ENCODE results near the gene RBM33. TPM values are rescaled to one million over a fixed set of nuclear protein-coding genes. Genes with fewer than 3 reads are reported as not detected.

Gene RBM33
- total RNA-seq, 1 experiment from 2014 or later, result 81.8 TPM

- CTCF ChIA-PET, result interaction anchor here (0.5 to 3.2 kb wide), 13 partner anchors 10 to 1879 kb away, joined by 3 to 14 read pairs (median 3); no protein-coding TSS in a partner anchor
- H3K9me3 Mint-ChIP-seq, result no peaks in the 10 kb centered on the region
- no peak overlapping the region for H3K27ac Mint-ChIP-seq
- no peak overlapping the region for H3K4me3 Mint-ChIP-seq
- POLR2A ChIA-PET, result no interaction called here
- peaks cover 38% of the 10 kb centered on the region for H3K4me1 Mint-ChIP-seq
- TF ChIP-seq IRF2 (CRISPR knock-in tag; IDR thresholded peaks at IDR 0.05; ENCODE audit: borderline replicate concordance, low read depth) (no peak), ZNF219 (CRISPR knock-in tag; IDR thresholded peaks at IDR 0.05; ENCODE audit: borderline replicate concordance) (no peak), MYBL2 (CRISPR knock-in tag; IDR thresholded peaks at IDR 0.05) (no peak), GABPB1 (CRISPR knock-in tag; IDR thresholded peaks at IDR 0.05) (no peak), ZNF532 (CRISPR knock-in tag; IDR thresholded peaks at IDR 0.05; ENCODE audit: borderline replicate concordance) (no peak), ESRRA (CRISPR knock-in tag; IDR thresholded peaks at IDR 0.05; ENCODE audit: borderline replicate concordance) (no peak), TEAD4 (CRISPR knock-in tag; IDR thresholded peaks at IDR 0.05) (no peak)
- TF ChIP-seq, protein P1, sequence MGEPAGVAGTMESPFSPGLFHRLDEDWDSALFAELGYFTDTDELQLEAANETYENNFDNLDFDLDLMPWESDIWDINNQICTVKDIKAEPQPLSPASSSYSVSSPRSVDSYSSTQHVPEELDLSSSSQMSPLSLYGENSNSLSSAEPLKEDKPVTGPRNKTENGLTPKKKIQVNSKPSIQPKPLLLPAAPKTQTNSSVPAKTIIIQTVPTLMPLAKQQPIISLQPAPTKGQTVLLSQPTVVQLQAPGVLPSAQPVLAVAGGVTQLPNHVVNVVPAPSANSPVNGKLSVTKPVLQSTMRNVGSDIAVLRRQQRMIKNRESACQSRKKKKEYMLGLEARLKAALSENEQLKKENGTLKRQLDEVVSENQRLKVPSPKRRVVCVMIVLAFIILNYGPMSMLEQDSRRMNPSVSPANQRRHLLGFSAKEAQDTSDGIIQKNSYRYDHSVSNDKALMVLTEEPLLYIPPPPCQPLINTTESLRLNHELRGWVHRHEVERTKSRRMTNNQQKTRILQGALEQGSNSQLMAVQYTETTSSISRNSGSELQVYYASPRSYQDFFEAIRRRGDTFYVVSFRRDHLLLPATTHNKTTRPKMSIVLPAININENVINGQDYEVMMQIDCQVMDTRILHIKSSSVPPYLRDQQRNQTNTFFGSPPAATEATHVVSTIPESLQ (CRISPR knock-in tag; IDR thresholded peaks at IDR 0.05), result no peak
- H3K27me3 Mint-ChIP-seq (ENCODE audit: low read depth), result peaks cover 63% of the 10 kb centered on the region
- H3K36me3 Mint-ChIP-seq, result no peaks in the 10 kb centered on the region
- ATAC-seq (no peak), DNase-seq (ENCODE audit: low spot score) (no peak)
Observed at GRCh38 chr7:155814316-155815276, 170.1 kb downstream of the RBM33 start.

DNA sequence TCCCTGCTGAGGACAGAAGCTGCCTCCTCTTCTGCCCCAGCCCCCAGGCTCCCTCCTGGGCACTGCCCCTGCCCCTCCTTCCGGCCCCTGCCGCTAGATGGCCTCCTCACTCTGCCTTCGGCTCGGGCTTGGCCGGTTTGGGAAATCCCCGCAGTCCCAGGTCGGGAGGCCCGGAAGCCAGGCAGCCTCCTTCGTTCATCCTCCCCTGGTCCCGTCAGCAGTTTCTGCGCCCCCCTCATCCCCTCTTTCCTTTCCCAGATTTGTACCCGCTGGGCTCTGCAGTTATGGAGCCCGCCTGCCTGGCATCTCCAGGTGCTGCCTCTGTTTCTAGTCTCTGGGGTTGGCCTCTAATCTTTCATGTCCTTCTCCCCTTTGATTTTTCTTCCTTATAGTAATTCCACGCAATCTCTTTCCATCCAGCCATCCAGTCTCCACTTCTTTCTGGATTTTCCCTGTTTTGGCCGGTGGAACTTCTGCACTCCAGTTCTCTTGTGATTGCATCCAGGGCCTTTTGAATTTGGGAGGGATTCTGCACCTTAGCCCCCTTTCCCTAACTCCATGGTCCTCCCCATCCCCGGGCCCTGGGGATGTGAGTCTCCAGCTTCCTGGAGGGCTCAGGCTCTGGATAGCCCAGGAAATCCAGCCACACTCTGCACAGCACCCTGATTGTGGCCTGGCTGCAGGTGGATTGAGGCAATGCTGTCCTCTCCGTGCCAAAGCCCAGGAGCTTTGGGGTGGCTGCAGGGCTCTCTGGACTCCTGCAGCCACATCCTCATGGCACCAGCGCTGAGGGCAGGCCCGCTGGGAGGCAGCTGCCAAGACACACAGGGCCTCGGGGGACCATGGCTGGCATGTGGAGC, 171.1 kb downstream of the RBM33 start:
- Mint-ChIP-seq H3K9me3 (no peaks in the 10 kb centered on the region), H3K4me3 (no peak overlapping the region), H3K27me3 (ENCODE audit: low read depth) (peaks cover 55% of the 10 kb centered on the region), H3K36me3 (no peaks in the 10 kb centered on the region), H3K27ac (no peak overlapping the region), H3K4me1 (peaks cover 35% of the 10 kb centered on the region)
- no peak for TF ChIP-seq ETV6 (CRISPR knock-in tag; IDR thresholded peaks at IDR 0.05)
- TF ChIP-seq CTCF (IDR thresholded peaks at IDR 0.05), result peak; percentile 76
- ChIA-PET CTCF (interaction anchor here (0.5 to 3.2 kb wide), 8 partner anchors 11 to 791 kb away, joined by 3 to 14 read pairs (median 4); no protein-coding TSS in a partner anchor), POLR2A (no interaction called here)
- DNase-seq (ENCODE audit: low spot score), result peak; percentile 90
- peak; percentile 83 for ATAC-seq

DNA sequence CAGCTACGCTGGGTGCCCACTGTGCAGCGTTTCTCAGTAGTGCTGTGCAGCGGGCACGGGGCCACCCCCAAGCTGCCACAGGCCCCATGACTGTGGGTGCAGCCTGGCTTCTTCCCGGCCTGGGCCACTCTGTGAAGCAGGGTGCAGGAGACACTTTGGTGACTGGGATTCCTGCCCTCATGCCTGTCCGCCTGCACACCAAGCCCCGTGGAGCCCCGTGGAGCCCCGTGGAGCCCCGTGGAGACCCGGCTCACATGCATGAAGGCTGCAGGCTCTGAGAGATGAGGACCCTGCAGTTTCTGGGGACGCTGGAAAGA, 171.7 kb downstream of the RBM33 start:
- Mint-ChIP-seq H3K4me3 (no peak overlapping the region), H3K9me3 (no peaks in the 10 kb centered on the region), H3K4me1 (peaks cover 29% of the 10 kb centered on the region), H3K27ac (no peak overlapping the region), H3K27me3 (ENCODE audit: low read depth) (peaks cover 49% of the 10 kb centered on the region), H3K36me3 (no peaks in the 10 kb centered on the region)
- CTCF ChIA-PET, result interaction anchor here (1.1 kb wide), 1 partner anchor 460 kb away, joined by 3 read pairs; no protein-coding TSS in a partner anchor
- POLR2A ChIA-PET, result no interaction called here
- ATAC-seq (no peak), DNase-seq (ENCODE audit: low spot score) (no peak)
- TF ChIP-seq HMGA2 (CRISPR knock-in tag; IDR thresholded peaks at IDR 0.05) (no peak), ELF4 (CRISPR knock-in tag; IDR thresholded peaks at IDR 0.05; ENCODE audit: low read depth) (no peak), TEAD1 (CRISPR knock-in tag; IDR thresholded peaks at IDR 0.05) (no peak), PRRX2 (CRISPR knock-in tag; IDR thresholded peaks at IDR 0.05) (no peak), TEAD4 (CRISPR knock-in tag; IDR thresholded peaks at IDR 0.05) (no peak), CREB1 (CRISPR knock-in tag; IDR thresholded peaks at IDR 0.05) (no peak), ESRRA (CRISPR knock-in tag; IDR thresholded peaks at IDR 0.05; ENCODE audit: borderline replicate concordance) (no peak)
- TF ChIP-seq, protein P2, sequence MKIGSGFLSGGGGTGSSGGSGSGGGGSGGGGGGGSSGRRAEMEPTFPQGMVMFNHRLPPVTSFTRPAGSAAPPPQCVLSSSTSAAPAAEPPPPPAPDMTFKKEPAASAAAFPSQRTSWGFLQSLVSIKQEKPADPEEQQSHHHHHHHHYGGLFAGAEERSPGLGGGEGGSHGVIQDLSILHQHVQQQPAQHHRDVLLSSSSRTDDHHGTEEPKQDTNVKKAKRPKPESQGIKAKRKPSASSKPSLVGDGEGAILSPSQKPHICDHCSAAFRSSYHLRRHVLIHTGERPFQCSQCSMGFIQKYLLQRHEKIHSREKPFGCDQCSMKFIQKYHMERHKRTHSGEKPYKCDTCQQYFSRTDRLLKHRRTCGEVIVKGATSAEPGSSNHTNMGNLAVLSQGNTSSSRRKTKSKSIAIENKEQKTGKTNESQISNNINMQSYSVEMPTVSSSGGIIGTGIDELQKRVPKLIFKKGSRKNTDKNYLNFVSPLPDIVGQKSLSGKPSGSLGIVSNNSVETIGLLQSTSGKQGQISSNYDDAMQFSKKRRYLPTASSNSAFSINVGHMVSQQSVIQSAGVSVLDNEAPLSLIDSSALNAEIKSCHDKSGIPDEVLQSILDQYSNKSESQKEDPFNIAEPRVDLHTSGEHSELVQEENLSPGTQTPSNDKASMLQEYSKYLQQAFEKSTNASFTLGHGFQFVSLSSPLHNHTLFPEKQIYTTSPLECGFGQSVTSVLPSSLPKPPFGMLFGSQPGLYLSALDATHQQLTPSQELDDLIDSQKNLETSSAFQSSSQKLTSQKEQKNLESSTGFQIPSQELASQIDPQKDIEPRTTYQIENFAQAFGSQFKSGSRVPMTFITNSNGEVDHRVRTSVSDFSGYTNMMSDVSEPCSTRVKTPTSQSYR (CRISPR knock-in tag; IDR thresholded peaks at IDR 0.05), result no peak
- TF ChIP-seq, protein P3, sequence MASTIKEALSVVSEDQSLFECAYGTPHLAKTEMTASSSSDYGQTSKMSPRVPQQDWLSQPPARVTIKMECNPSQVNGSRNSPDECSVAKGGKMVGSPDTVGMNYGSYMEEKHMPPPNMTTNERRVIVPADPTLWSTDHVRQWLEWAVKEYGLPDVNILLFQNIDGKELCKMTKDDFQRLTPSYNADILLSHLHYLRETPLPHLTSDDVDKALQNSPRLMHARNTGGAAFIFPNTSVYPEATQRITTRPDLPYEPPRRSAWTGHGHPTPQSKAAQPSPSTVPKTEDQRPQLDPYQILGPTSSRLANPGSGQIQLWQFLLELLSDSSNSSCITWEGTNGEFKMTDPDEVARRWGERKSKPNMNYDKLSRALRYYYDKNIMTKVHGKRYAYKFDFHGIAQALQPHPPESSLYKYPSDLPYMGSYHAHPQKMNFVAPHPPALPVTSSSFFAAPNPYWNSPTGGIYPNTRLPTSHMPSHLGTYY (CRISPR knock-in tag; IDR thresholded peaks at IDR 0.05), result no peak

Data from WTC11 (cell line).